GM23338 (cell line): Measurements from ENCODE around the gene COPS4.

Source experiments
- CREB1 ChIP-seq: fragments of 250-450 bp; sonication (Bioruptor Pico); IDR thresholded peaks from 2 replicates; pipeline ENCODE4 v1.5.0; 2020; ENCODE audit warnings: low read depth, mild to moderate bottlenecking, moderate library complexity
- CTCF ChIP-seq, 2 experiments: fragments of 200-600 bp in 1 of 2; sonication (generic) in 1 of 2; conservative IDR thresholded peaks; 2 replicates each; pipeline versions ENCODE4 v1.5.1 to v1.6.1; 2016 to 2017; ENCODE audit warnings: antibody characterized with exemption in 2 of 2, low read depth in 2 of 2, mild to moderate bottlenecking in 2 of 2, moderate library complexity in 1 of 2
- EZH2 ChIP-seq: fragments of 200-600 bp; sonication (generic); IDR thresholded peaks from one replicate; pipeline ENCODE4 v1.8.0; 2017; ENCODE audit warnings: antibody characterized with exemption, mild to moderate bottlenecking, low read depth; ENCODE audit not compliant: unreplicated experiment
- EZH2phosphoT487 ChIP-seq: fragments of 200-600 bp; sonication (generic); IDR thresholded peaks from one replicate; pipeline ENCODE4 v1.8.1; 2018; ENCODE audit warnings: antibody characterized with exemption; ENCODE audit not compliant: unreplicated experiment
- JUNB ChIP-seq: IDR thresholded peaks from one replicate; pipeline ENCODE4 v1.6.1; 2016; ENCODE audit warnings: antibody characterized with exemption; ENCODE audit not compliant: unreplicated experiment
- POLR2AphosphoS5 ChIP-seq: IDR thresholded peaks from 2 replicates; pipeline ENCODE4 v1.6.1; 2016; ENCODE audit warnings: antibody characterized with exemption, low read depth
- REST ChIP-seq: IDR thresholded peaks from one replicate; pipeline ENCODE4 v1.6.1; 2018; ENCODE audit warnings: antibody characterized with exemption; ENCODE audit not compliant: unreplicated experiment
- STAT1 ChIP-seq: IDR thresholded peaks from one replicate; pipeline ENCODE4 v1.6.1; 2016; ENCODE audit warnings: antibody characterized with exemption; ENCODE audit not compliant: unreplicated experiment
- ZNF331 ChIP-seq: fragments of 250-450 bp; sonication (Bioruptor Pico); IDR thresholded peaks from 2 replicates; pipeline ENCODE4 v1.5.0; 2020; ENCODE audit warnings: low read depth, mild to moderate bottlenecking, moderate library complexity

- TF ChIP-seq POLR2AphosphoS5 = peak; percentile 37
- TF ChIP-seq CTCF (conservative IDR thresholded peaks at IDR 0.05; ENCODE audit: low read depth in 2 of 2) = no peak
- TF ChIP-seq EZH2 = no peak
- no peak for TF ChIP-seq CREB1 (CRISPR knock-in tag)
- TF ChIP-seq REST = no peak
- TF ChIP-seq STAT1 = no peak
- TF ChIP-seq ZNF331 (CRISPR knock-in tag) = no peak
- no peak for TF ChIP-seq EZH2phosphoT487
- no peak for TF ChIP-seq JUNB
Observed at GRCh38 chr4:83109480-83110222, 74.7 kb downstream of the COPS4 start.
